Kidney epithelial cell (primary cell): ENCODE measurements around the gene MTHFR. TPM values are rescaled to one million over a fixed set of nuclear protein-coding genes. Genes with fewer than 3 reads are reported as not detected.

Experiments
- DNase-seq: peaks from one replicate; pipeline ENCODE4 v3.0.0-alpha.2; 2010; ENCODE audit warnings: low read depth
- H3K27me3 ChIP-seq: 2 replicates; pipeline ENCODE4 v1.6.0; 2011; ENCODE audit warnings: low read length; ENCODE audit not compliant: control insufficient read depth, insufficient read depth
- H3K36me3 ChIP-seq: 2 replicates; pipeline ENCODE4 v1.5.1; 2011; ENCODE audit warnings: low read length; ENCODE audit not compliant: control insufficient read depth, insufficient read depth
- H3K4me3 ChIP-seq: 2 replicates; pipeline ENCODE4 v1.5.1; 2011; ENCODE audit warnings: low read depth, mild to moderate bottlenecking, control low read depth, low read length
- CTCF ChIP-seq: IDR thresholded peaks from 2 replicates; pipeline ENCODE4 v1.5.1; 2011; ENCODE audit warnings: mild to moderate bottlenecking, moderate library complexity, low read length, control low read depth, inconsistent platforms; ENCODE audit not compliant: insufficient read depth, poor library complexity, severe bottlenecking
- total RNA-seq: library from RNA; depleted of rRNA; stranded (reverse); fragments of >200 nt; gene quantifications from 2 replicates; pipeline ENCODE4 v1.2.3, GENCODE V29; 2015

The MTHFR gene
- total RNA-seq, 1 donor from 2014 or later: 26.6 TPM

GRCh38 chr1:11797525-11798216 is 8.1 kb downstream of the MTHFR start:
- DNase-seq: peak; percentile 65
- Histone ChIP-seq H3K27me3 (no peaks in the 10 kb centered on the region), H3K36me3 (peaks cover 3% of the 10 kb centered on the region), H3K4me3 (no peak overlapping the region)
- TF ChIP-seq CTCF: no peak

GRCh38 chr1:11796036-11796828 is 9.5 kb downstream of the MTHFR start:
- DNase-seq: no peak
- no peak overlapping the region for H3K4me3 ChIP-seq
- H3K36me3 ChIP-seq: peaks cover 3% of the 10 kb centered on the region

GRCh38 chr1:11795238-11795890 is 10.4 kb downstream of the MTHFR start:
- TF ChIP-seq CTCF: no peak
- Histone ChIP-seq H3K36me3 (peaks cover 2% of the 10 kb centered on the region), H3K4me3 (no peak overlapping the region), H3K27me3 (no peaks in the 10 kb centered on the region)
- no peak for DNase-seq

More at GRCh38 chr1:11796036-11796828, 9.5 kb downstream of the MTHFR start:
- TF ChIP-seq CTCF: no peak
- H3K27me3 ChIP-seq: no peaks in the 10 kb centered on the region

GRCh38 chr1:11794446-11795237 is 11.1 kb downstream of the MTHFR start:
- no peak for DNase-seq
- peaks cover 2% of the 10 kb centered on the region for H3K36me3 ChIP-seq
- H3K4me3 ChIP-seq: no peak overlapping the region
- H3K27me3 ChIP-seq: no peaks in the 10 kb centered on the region
- TF ChIP-seq CTCF: no peak

GRCh38 chr1:11793819-11794218 is 11.9 kb downstream of the MTHFR start:
- DNase-seq: no peak
- Histone ChIP-seq H3K4me3 (no peak overlapping the region), H3K27me3 (no peaks in the 10 kb centered on the region), H3K36me3 (peaks cover 2% of the 10 kb centered on the region)
- TF ChIP-seq CTCF: no peak
